ENCODE results near the gene GPC2. TPM values are rescaled to one million over a fixed set of nuclear protein-coding genes. Genes with fewer than 3 reads are reported as not detected.
A peak's percentile ranks its signal among the peaks of the same experiment; 100 is the strongest.

GPC2 gene
- total RNA-seq, 2 experiments from 2014 or later, result 8.1 to 8.2 TPM

DNA sequence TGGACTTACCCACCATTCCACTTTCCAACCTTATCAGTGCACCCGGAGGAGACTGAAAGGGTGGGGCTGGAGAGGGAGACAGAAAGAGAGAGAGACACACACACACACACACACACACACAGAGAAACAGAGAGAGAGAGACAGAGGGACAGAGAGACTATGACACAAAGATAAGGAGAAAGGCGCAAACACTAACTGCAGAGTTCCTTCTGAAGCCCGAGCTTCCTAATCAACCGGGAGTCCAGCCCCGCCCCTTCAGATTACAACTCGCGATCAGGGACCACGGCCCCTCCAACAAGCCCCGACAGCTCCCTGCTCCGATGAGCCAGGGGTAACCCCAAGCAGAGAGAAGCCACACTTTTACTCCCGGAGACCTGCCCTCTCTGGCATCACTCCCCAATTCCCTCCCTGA, 9.3 kb downstream of the GPC2 start:
- Mint-ChIP-seq H3K4me3 (peak overlapping the region; percentile 73), H3K4me1 (ENCODE audit: low read depth) (peaks cover 77% of the 10 kb centered on the region), H3K27ac (peak overlapping the region; percentile 79), H3K36me3 (ENCODE audit: low read depth) (no peaks in the 10 kb centered on the region), H3K9me3 (ENCODE audit: insufficient read depth) (no peaks in the 10 kb centered on the region), H3K27me3 (ENCODE audit: low read depth) (peaks cover 14% of the 10 kb centered on the region)
- ChIA-PET POLR2A (interaction anchor here (0.8 to 2.0 kb wide), 5 partner anchors 9 to 54 kb away, joined by 3 to 6 read pairs (median 5); partner anchors contain the start of gene GPC2), CTCF (interaction anchor here (0.6 to 3.5 kb wide), 10 partner anchors 8 to 245 kb away, joined by 3 to 27 read pairs (median 6); partner anchors contain the start of genes GPC2, LAMTOR4, STAG3 and TRAPPC14)
- ATAC-seq (no peak), DNase-seq (no peak)

DNA sequence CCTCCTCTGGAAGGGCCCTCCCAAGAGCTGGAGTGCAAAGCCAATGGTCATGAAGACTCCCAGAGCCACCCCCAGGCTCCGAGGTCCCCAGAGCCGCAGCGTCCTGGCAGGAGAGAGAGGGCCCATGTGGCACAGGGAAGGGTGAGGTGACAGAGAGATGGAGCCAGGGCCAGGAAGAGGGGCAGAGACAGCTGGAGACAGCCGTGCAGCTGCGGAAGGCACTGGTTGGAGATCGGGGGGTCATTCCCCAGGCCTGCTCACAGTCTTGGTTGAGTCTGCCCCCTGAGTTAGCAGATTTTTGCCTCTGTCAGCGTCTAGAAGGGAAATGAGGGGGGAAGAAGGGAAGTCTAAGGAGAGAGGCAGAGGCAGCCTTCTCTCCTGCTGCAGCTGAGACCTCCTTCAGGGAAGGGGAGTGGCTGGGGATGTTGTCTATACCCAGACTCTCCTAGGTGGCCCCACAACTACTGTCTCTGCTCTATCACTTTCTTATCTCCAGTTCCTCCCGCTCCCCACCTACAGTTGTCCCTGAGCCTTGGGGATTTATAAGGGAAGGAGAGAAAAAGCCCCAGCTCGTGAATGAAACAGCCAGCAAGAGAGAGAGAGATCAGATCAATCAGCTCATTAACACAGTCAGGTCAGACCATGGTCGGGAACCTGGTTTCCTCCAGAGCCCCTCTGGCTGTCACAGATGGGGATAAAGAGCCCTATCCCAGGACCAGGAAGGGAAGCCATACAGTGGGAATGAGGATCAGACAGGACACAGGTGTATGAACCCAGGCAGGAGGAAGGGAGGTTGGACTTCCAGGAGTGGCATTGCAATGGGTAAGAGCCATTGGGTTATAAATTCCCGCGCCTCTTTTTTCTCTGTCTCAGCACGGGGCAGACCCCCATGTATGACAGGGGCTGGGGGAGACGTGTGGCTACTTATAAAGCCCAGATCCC, 9.9 kb downstream of the GPC2 start:
- Mint-ChIP-seq H3K4me3 (peak overlapping the region; percentile 73), H3K36me3 (ENCODE audit: low read depth) (no peaks in the 10 kb centered on the region), H3K27ac (peak overlapping the region; percentile 79), H3K27me3 (ENCODE audit: low read depth) (peaks cover 14% of the 10 kb centered on the region), H3K9me3 (ENCODE audit: insufficient read depth) (no peaks in the 10 kb centered on the region), H3K4me1 (ENCODE audit: low read depth) (peaks cover 83% of the 10 kb centered on the region)
- ATAC-seq (no peak), DNase-seq (no peak)
- ChIA-PET CTCF (interaction anchor here (0.9 to 3.5 kb wide), 12 partner anchors 7 to 56 kb away, joined by 3 to 27 read pairs (median 6); partner anchors contain the start of genes GPC2, LAMTOR4, STAG3 and TRAPPC14), POLR2A (interaction anchor here (0.6 to 2.0 kb wide), 10 partner anchors 8 to 269 kb away, joined by 3 to 6 read pairs (median 4); partner anchors contain the start of gene GPC2)

DNA sequence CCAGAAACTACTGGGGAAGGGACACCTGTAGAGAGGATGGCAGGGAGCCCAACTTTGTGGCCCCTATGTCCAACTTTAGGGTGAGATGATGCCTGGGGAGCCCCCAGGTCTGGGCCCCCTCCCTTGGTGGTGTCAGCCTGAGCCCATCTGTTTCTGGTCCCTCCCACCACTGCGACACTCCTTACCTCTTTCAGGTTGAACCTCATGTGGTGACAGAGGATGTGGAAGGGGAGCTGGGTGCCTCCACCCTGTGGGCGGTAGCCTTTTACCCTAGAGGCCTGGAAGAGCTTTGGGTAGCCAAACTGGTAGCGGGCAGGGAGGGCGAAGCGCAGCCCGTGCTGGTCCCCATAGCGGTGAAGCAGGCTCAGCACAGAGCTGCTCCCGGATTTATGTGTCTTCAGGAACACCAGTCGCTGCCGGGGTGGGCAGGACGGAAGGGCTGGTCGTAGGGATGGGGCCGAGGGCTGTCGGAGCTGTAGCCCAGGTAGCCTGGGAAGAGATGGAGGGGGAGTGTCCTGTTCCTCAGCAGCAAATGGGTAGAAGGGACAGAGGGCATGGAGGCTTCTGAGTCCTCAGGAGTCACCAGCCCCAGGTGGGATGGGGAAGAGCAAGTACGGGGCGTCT, 10.8 kb downstream of the GPC2 start:
- peak; percentile 66 for DNase-seq
- Mint-ChIP-seq H3K36me3 (ENCODE audit: low read depth) (no peaks in the 10 kb centered on the region), H3K4me1 (ENCODE audit: low read depth) (peaks cover 85% of the 10 kb centered on the region), H3K27ac (peak overlapping the region; percentile 72), H3K9me3 (ENCODE audit: insufficient read depth) (no peaks in the 10 kb centered on the region), H3K4me3 (peak overlapping the region; percentile 69), H3K27me3 (ENCODE audit: low read depth) (peaks cover 11% of the 10 kb centered on the region)
- ATAC-seq, result peak; percentile 45
- CTCF ChIA-PET, result interaction anchor here (1.0 to 3.5 kb wide), 9 partner anchors 9 to 52 kb away, joined by 3 to 27 read pairs (median 9); partner anchors contain the start of genes GPC2, LAMTOR4, STAG3 and TRAPPC14
- POLR2A ChIA-PET, result interaction anchor here (0.6 to 2.0 kb wide), 8 partner anchors 9 to 270 kb away, joined by 3 to 5 read pairs (median 4); no protein-coding TSS in a partner anchor

- Mint-ChIP-seq H3K27me3 (ENCODE audit: low read depth) (peaks cover 4% of the 10 kb centered on the region), H3K9me3 (ENCODE audit: insufficient read depth) (no peaks in the 10 kb centered on the region), H3K4me3 (peak overlapping the region; percentile 13), H3K36me3 (ENCODE audit: low read depth) (no peaks in the 10 kb centered on the region), H3K4me1 (ENCODE audit: low read depth) (peaks cover 70% of the 10 kb centered on the region), H3K27ac (peak overlapping the region; percentile 87)
- ChIA-PET POLR2A (no interaction called here), CTCF (interaction anchor here (0.7 to 1.3 kb wide), 3 partner anchors 8 to 53 kb away, joined by 3 read pairs; no protein-coding TSS in a partner anchor)
- ATAC-seq, result no peak
- no peak for DNase-seq
Measured at GRCh38 chr7:100163871-100164270, 13.3 kb downstream of the GPC2 start.

GRCh38 chr7:100163006-100163531, 14.1 kb downstream of the GPC2 start:
- Mint-ChIP-seq H3K4me3 (peak overlapping the region; percentile 35), H3K4me1 (ENCODE audit: low read depth) (peaks cover 65% of the 10 kb centered on the region), H3K36me3 (ENCODE audit: low read depth) (no peaks in the 10 kb centered on the region), H3K9me3 (ENCODE audit: insufficient read depth) (no peaks in the 10 kb centered on the region), H3K27me3 (ENCODE audit: low read depth) (no peaks in the 10 kb centered on the region), H3K27ac (peak overlapping the region; percentile 87)
- ATAC-seq (peak; percentile 27), DNase-seq (no peak)
- ChIA-PET CTCF (interaction anchor here (0.7 to 1.0 kb wide), 2 partner anchors 30 to 54 kb away, joined by 3 read pairs; no protein-coding TSS in a partner anchor), POLR2A (interaction anchor here (1.0 kb wide), 1 partner anchor 32 kb away, joined by 4 read pairs; no protein-coding TSS in a partner anchor)

- Mint-ChIP-seq H3K9me3 (ENCODE audit: insufficient read depth) (no peaks in the 10 kb centered on the region), H3K4me3 (peak overlapping the region; percentile 80), H3K27me3 (ENCODE audit: low read depth) (no peaks in the 10 kb centered on the region), H3K27ac (no peak overlapping the region), H3K36me3 (ENCODE audit: low read depth) (peaks cover 26% of the 10 kb centered on the region), H3K4me1 (ENCODE audit: low read depth) (peaks cover 63% of the 10 kb centered on the region)
- ChIA-PET POLR2A (interaction anchor here (1.9 kb wide), 1 partner anchor 11 kb away, joined by 12 read pairs; the partner anchor contains the start of gene LAMTOR4), CTCF (interaction anchor here (0.8 to 1.9 kb wide), 3 partner anchors 8 to 57 kb away, joined by 3 to 9 read pairs (median 4); partner anchors contain the start of gene GAL3ST4)
- no peak for DNase-seq
- no peak for ATAC-seq
Measured at GRCh38 chr7:100160067-100160466, 17.1 kb downstream of the GPC2 start.

DNA sequence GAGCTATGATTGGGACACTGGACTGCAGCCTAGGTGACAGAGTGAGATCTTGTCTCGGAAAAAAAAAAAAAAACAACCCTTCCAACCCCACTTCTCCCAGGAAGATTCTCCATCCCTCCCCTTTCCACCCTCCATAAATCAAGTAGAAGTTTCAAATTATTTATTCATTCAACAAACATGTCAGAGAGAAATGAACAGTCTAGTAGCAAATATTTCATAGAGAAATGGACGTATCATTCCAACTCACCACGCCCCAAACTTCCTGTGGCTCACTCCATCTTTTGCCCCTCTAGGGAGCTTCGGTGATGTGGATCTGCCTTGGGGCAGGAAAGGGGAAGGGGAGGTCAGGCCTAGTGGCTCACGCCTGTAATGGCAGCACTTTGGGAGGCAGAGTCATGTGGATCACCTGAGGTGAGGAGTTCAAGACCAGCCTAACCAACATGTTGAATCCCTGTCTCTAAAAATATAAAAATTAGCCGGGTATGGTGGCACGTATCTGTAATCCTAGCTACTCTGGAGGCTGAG, 18.0 kb downstream of the GPC2 start:
- Mint-ChIP-seq H3K36me3 (ENCODE audit: low read depth) (peaks cover 30% of the 10 kb centered on the region), H3K9me3 (ENCODE audit: insufficient read depth) (no peaks in the 10 kb centered on the region), H3K4me3 (peak overlapping the region; percentile 80), H3K4me1 (ENCODE audit: low read depth) (peaks cover 62% of the 10 kb centered on the region), H3K27me3 (ENCODE audit: low read depth) (no peaks in the 10 kb centered on the region), H3K27ac (peak overlapping the region; percentile 83)
- POLR2A ChIA-PET, result interaction anchor here (0.6 to 1.9 kb wide), 2 partner anchors 10 to 49 kb away, joined by 4 to 12 read pairs; partner anchors contain the start of gene LAMTOR4
- CTCF ChIA-PET, result interaction anchor here (1.2 to 4.6 kb wide), 4 partner anchors 8 to 58 kb away, joined by 3 to 27 read pairs (median 6); partner anchors contain the start of gene GAL3ST4
- no peak for DNase-seq
- ATAC-seq, result no peak

- CTCF ChIA-PET, result interaction anchor here (1.2 to 4.6 kb wide), 8 partner anchors 8 to 59 kb away, joined by 3 to 27 read pairs (median 6); partner anchors contain the start of genes GAL3ST4 and LAMTOR4
- Mint-ChIP-seq H3K4me1 (ENCODE audit: low read depth) (peaks cover 62% of the 10 kb centered on the region), H3K36me3 (ENCODE audit: low read depth) (peaks cover 36% of the 10 kb centered on the region), H3K4me3 (peak within 1 kb of the TSS; percentile 80), H3K27ac (peak within 1 kb of the TSS; percentile 83), H3K27me3 (ENCODE audit: low read depth) (no peaks in the 10 kb centered on the region), H3K9me3 (ENCODE audit: insufficient read depth) (no peaks in the 10 kb centered on the region)
- POLR2A ChIA-PET, result interaction anchor here (0.6 to 1.9 kb wide), 3 partner anchors 9 to 50 kb away, joined by 4 to 12 read pairs (median 10); partner anchors contain the start of gene LAMTOR4
- DNase-seq, result peak; percentile 94
- ATAC-seq, result peak; percentile 87
Measured at GRCh38 chr7:100158229-100159098, 18.7 kb downstream of the GPC2 start, which contains the start of gene TRAPPC14. Gene TRAPPC14, minus strand, starts transcription at chr7:100158723. Its CDS starts 224 bp downstream, at chr7:100158499.

DNA sequence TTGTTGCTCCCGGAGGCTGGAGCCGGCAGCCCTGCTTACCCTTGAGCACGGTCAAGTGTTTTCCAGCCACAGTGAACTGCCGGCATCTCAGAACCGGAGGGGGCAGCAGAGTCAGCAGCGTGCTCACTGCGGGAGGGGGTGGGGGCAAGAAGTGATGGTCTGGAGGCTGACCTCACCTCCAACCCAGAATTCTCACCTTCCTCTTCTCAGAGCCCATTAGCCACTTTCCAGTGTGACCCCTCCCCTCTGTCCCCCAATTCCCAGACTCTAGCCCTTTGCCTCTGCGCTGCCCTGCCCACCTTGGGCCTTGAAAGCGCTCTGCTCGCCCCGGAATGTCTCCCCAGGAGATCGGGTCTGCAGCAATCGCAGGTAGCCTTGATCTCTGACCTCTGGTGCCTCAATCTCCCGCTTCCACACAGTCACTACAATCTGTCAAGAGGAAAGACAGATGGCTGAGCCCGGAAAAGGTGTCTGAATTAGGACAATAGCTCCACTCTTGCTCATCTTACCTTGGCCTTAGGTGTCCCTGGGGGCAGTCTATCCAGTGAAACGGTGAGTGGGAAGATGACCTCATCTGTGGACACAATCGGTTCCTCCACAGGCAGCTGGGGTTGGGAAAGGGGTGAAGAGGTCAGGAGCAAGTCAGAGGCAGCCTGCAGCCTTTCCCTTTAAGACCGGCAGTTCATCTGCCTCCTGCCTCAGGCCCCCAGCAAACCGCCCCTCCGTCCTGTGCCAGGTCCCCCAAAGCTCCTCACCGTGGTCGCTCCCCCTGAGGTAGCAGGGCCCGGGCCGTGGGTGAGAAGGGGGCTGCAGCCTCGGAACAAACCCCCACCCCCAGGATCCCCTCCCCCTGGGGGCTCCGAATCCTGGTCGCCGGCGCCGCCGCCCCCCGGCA, 19.6 kb downstream of the GPC2 start:
- DNase-seq, result peak; percentile 35
- Mint-ChIP-seq H3K27me3 (ENCODE audit: low read depth) (no peaks in the 10 kb centered on the region), H3K27ac (peak overlapping the region; percentile 79), H3K36me3 (ENCODE audit: low read depth) (peaks cover 43% of the 10 kb centered on the region), H3K9me3 (ENCODE audit: insufficient read depth) (no peaks in the 10 kb centered on the region), H3K4me3 (peak overlapping the region; percentile 79), H3K4me1 (ENCODE audit: low read depth) (peaks cover 61% of the 10 kb centered on the region)
- ATAC-seq, result peak; percentile 10
- CTCF ChIA-PET, result interaction anchor here (0.7 to 4.6 kb wide), 9 partner anchors 9 to 187 kb away, joined by 3 to 27 read pairs (median 5); partner anchors contain the start of genes GAL3ST4, GPC2, LAMTOR4 and STAG3
- POLR2A ChIA-PET, result interaction anchor here (0.8 to 1.8 kb wide), 3 partner anchors 9 to 271 kb away, joined by 3 to 10 read pairs (median 4); partner anchors contain the start of genes LAMTOR4 and ZCWPW1

All from activated CD8-positive, alpha-beta T cell treated with anti-CD3 and anti-CD28 coated beads, Interleukin-2, amount 10 ng/mL, durations not matched to agents 7 days and 5 days (primary cell).